ENCODE results near the gene CCR1.
"Not testable (repeated sequence)": the region's sequence is repeated elsewhere in the genome, so short reads cannot be mapped to it uniquely, and the experiment has no call there.

The CCR1 gene

GRCh38 chr3:46212101-46212500 lies 4.0 kb upstream of the CCR1 start:
- no peak for DNase-seq (ENCODE audit: low spot score)

GRCh38 chr3:46209746-46210470 lies 1.8 kb upstream of the CCR1 start:
- DNase-seq (ENCODE audit: low spot score) = no peak

- DNase-seq (ENCODE audit: low spot score) = no peak
Observed at GRCh38 chr3:46209053-46209452, 940 bp upstream of the CCR1 start.

GRCh38 chr3:46207514-46207913 lies 599 bp downstream of the CCR1 start:
- DNase-seq (ENCODE audit: low spot score) = not testable (repeated sequence)

GRCh38 chr3:46206282-46207015 lies 1.7 kb downstream of the CCR1 start:
- no peak for DNase-seq (ENCODE audit: low spot score)

- DNase-seq (ENCODE audit: low spot score) = no peak
Observed at GRCh38 chr3:46205286-46205960, 2.7 kb downstream of the CCR1 start.

GRCh38 chr3:46203681-46204080 lies 4.4 kb downstream of the CCR1 start:
- no peak for DNase-seq (ENCODE audit: low spot score)

GRCh38 chr3:46202535-46202934 lies 5.6 kb downstream of the CCR1 start:
- DNase-seq (ENCODE audit: low spot score) = no peak

- DNase-seq (ENCODE audit: low spot score) = no peak
Observed at GRCh38 chr3:46200790-46201189, 7.3 kb downstream of the CCR1 start.

- DNase-seq (ENCODE audit: low spot score) = no peak
Observed at GRCh38 chr3:46200211-46200610, 7.9 kb downstream of the CCR1 start.

- no peak for DNase-seq (ENCODE audit: low spot score)
Observed at GRCh38 chr3:46196261-46196957, 11.7 kb downstream of the CCR1 start.

- no peak for DNase-seq (ENCODE audit: low spot score)
Observed at GRCh38 chr3:46194868-46195553, 13.1 kb downstream of the CCR1 start.

- no peak for DNase-seq (ENCODE audit: low spot score)
Observed at GRCh38 chr3:46193436-46193835, 14.7 kb downstream of the CCR1 start.

- DNase-seq (ENCODE audit: low spot score) = no peak
Observed at GRCh38 chr3:46192939-46193338, 15.2 kb downstream of the CCR1 start.

- DNase-seq (ENCODE audit: low spot score) = no peak
Observed at GRCh38 chr3:46191730-46192129, 16.4 kb downstream of the CCR1 start.

GRCh38 chr3:46188708-46189107 lies 19.4 kb downstream of the CCR1 start:
- DNase-seq (ENCODE audit: low spot score) = no peak

GRCh38 chr3:46187876-46188275 lies 20.2 kb downstream of the CCR1 start:
- no peak for DNase-seq (ENCODE audit: low spot score)

GRCh38 chr3:46187341-46187700 lies 20.8 kb downstream of the CCR1 start:
- no peak for DNase-seq (ENCODE audit: low spot score)

- DNase-seq (ENCODE audit: low spot score) = peak; percentile 72
Observed at GRCh38 chr3:46186471-46187340, 21.4 kb downstream of the CCR1 start.

- no peak for DNase-seq (ENCODE audit: low spot score)
Observed at GRCh38 chr3:46184469-46184868, 23.6 kb downstream of the CCR1 start.

GRCh38 chr3:46183330-46183729 lies 24.8 kb downstream of the CCR1 start:
- DNase-seq (ENCODE audit: low spot score) = peak; percentile 27
